ENCODE measurements around the gene COL4A1. TPM values are rescaled to one million over a fixed set of nuclear protein-coding genes. Genes with fewer than 3 reads are reported as not detected.

COL4A1 gene
- total and polyA plus RNA-seq, 2 of the 13 experiments (the other 11 are each of a cell fraction or from before 2014, with no cell fraction given), result not detected

DNA sequence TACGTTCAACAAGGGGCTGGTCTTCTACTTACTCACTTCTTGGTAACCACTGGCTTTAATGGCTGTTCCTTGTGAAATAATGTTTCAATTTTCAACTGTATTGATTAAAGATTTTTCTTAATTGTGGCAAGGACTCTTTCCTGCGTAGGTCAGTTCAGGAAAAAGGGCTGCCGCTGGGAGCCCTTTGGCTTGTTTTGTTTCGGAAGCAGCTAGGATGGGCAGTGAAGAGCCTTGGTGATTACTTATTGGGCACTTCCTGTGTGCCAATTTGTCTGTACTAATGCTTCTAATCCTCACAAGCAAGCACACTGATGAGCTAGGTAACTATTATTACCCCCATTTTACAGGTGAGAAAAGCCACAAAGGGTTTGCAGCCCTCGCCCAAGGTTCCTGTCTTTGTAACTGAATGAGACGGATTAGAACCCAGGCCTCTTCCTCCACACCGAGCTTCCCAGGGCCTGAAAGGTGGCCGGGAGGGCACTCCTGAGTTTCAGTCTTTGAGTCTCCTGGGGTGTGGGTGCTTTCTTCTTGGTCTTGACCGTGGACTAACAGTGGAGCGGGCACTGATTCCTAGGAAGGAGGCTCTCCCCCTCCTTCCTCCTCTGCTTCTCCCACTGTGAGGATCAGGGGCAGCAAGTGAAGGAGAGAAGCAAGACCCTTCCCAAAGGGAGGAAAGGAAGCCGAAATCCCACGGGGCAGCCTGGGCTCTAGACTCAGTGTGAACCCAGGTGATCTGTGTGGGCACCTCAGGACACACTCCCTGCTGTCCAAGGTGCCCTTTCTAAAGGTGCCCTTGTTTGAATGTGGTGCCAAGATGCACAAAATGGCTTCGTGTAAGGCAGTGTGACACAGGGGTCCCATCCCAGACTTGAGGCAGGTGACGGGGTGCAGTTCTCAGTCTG lies 3.8 kb upstream of the COL4A1 start:
- in situ Hi-C loops (cut with HindIII; ENCODE audit: extremely low pct_ligation_motif_present, low pct_unique_long_range_greater_than_20kb), result no loop called here
- Histone ChIP-seq H3K27me3 (ENCODE audit: control insufficient read depth in 1 of 2, insufficient read depth in 2 of 2, low read length in 2 of 2) (peaks cover 7 to 67% of the 10 kb centered on the region in 2 experiments; a peak in 4 of 5 replicates), H3K79me2 (ENCODE audit: insufficient read depth, low read length) (no peaks in the 10 kb centered on the region), H2AFZ (ENCODE audit: low read length) (no peak overlapping the region), H3K9ac (ENCODE audit: insufficient read depth, low read depth, low read length) (no peak overlapping the region), H3K4me1 (ENCODE audit: insufficient read depth, low read length) (peaks cover 11% of the 10 kb centered on the region), H3K36me3 (replicated peaks in 1 of 2; ENCODE audit: control insufficient read depth in 1 of 2, insufficient read depth in 2 of 2, low read length in 2 of 2) (no peaks in the 10 kb centered on the region), H3K9me3 (ENCODE audit: low read length) (no peaks in the 10 kb centered on the region), H3K27ac (ENCODE audit: extremely low read length, insufficient read depth, low read length) (no peak overlapping the region), H3K4me3 (replicated peaks in 1 of 3; ENCODE audit: insufficient read depth in 1 of 3, low read depth in 2 of 3, low read length in 3 of 3) (no peak overlapping the region), H3K4me2 (ENCODE audit: low read depth, low read length) (no peak overlapping the region), H4K20me1 (ENCODE audit: insufficient read depth, low read length) (no peaks in the 10 kb centered on the region)
- intact Hi-C loops (cut with micrococcal nuclease; ENCODE audit: unreplicated experiment), result no loop called here
- ATAC-seq (no peak), FAIRE-seq (no peak), DNase-seq (ENCODE audit: low spot score) (no peak)
- no TSS peak for BruUV-seq (replicated peaks)
- ChIA-PET POLR2A (no interaction called here), CTCF (ENCODE audit: low intra/inter-chr PET ratio, low total read pairs) (no interaction called here)
- WGBS (ENCODE audit: low lambda C conversion rate), result 37% methylated on average over 11 of the region's 14 CpGs
- no peak for TF ChIP-seq PITX1 (CRISPR knock-in tag; IDR thresholded peaks at IDR 0.05)
- TF ChIP-seq MYC (CRISPR knock-in tag; IDR thresholded peaks at IDR 0.05; ENCODE audit: borderline replicate concordance), result no peak
- TF ChIP-seq, protein P1, sequence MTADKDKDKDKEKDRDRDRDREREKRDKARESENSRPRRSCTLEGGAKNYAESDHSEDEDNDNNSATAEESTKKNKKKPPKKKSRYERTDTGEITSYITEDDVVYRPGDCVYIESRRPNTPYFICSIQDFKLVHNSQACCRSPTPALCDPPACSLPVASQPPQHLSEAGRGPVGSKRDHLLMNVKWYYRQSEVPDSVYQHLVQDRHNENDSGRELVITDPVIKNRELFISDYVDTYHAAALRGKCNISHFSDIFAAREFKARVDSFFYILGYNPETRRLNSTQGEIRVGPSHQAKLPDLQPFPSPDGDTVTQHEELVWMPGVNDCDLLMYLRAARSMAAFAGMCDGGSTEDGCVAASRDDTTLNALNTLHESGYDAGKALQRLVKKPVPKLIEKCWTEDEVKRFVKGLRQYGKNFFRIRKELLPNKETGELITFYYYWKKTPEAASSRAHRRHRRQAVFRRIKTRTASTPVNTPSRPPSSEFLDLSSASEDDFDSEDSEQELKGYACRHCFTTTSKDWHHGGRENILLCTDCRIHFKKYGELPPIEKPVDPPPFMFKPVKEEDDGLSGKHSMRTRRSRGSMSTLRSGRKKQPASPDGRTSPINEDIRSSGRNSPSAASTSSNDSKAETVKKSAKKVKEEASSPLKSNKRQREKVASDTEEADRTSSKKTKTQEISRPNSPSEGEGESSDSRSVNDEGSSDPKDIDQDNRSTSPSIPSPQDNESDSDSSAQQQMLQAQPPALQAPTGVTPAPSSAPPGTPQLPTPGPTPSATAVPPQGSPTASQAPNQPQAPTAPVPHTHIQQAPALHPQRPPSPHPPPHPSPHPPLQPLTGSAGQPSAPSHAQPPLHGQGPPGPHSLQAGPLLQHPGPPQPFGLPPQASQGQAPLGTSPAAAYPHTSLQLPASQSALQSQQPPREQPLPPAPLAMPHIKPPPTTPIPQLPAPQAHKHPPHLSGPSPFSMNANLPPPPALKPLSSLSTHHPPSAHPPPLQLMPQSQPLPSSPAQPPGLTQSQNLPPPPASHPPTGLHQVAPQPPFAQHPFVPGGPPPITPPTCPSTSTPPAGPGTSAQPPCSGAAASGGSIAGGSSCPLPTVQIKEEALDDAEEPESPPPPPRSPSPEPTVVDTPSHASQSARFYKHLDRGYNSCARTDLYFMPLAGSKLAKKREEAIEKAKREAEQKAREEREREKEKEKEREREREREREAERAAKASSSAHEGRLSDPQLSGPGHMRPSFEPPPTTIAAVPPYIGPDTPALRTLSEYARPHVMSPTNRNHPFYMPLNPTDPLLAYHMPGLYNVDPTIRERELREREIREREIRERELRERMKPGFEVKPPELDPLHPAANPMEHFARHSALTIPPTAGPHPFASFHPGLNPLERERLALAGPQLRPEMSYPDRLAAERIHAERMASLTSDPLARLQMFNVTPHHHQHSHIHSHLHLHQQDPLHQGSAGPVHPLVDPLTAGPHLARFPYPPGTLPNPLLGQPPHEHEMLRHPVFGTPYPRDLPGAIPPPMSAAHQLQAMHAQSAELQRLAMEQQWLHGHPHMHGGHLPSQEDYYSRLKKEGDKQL (CRISPR knock-in tag; IDR thresholded peaks at IDR 0.05; ENCODE audit: low read depth), result no peak
- TF ChIP-seq, protein P2, sequence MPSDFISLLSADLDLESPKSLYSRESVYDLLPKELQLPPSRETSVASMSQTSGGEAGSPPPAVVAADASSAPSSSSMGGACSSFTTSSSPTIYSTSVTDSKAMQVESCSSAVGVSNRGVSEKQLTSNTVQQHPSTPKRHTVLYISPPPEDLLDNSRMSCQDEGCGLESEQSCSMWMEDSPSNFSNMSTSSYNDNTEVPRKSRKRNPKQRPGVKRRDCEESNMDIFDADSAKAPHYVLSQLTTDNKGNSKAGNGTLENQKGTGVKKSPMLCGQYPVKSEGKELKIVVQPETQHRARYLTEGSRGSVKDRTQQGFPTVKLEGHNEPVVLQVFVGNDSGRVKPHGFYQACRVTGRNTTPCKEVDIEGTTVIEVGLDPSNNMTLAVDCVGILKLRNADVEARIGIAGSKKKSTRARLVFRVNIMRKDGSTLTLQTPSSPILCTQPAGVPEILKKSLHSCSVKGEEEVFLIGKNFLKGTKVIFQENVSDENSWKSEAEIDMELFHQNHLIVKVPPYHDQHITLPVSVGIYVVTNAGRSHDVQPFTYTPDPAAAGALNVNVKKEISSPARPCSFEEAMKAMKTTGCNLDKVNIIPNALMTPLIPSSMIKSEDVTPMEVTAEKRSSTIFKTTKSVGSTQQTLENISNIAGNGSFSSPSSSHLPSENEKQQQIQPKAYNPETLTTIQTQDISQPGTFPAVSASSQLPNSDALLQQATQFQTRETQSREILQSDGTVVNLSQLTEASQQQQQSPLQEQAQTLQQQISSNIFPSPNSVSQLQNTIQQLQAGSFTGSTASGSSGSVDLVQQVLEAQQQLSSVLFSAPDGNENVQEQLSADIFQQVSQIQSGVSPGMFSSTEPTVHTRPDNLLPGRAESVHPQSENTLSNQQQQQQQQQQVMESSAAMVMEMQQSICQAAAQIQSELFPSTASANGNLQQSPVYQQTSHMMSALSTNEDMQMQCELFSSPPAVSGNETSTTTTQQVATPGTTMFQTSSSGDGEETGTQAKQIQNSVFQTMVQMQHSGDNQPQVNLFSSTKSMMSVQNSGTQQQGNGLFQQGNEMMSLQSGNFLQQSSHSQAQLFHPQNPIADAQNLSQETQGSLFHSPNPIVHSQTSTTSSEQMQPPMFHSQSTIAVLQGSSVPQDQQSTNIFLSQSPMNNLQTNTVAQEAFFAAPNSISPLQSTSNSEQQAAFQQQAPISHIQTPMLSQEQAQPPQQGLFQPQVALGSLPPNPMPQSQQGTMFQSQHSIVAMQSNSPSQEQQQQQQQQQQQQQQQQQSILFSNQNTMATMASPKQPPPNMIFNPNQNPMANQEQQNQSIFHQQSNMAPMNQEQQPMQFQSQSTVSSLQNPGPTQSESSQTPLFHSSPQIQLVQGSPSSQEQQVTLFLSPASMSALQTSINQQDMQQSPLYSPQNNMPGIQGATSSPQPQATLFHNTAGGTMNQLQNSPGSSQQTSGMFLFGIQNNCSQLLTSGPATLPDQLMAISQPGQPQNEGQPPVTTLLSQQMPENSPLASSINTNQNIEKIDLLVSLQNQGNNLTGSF (CRISPR knock-in tag; IDR thresholded peaks at IDR 0.05), result no peak
- TF ChIP-seq, protein P3, sequence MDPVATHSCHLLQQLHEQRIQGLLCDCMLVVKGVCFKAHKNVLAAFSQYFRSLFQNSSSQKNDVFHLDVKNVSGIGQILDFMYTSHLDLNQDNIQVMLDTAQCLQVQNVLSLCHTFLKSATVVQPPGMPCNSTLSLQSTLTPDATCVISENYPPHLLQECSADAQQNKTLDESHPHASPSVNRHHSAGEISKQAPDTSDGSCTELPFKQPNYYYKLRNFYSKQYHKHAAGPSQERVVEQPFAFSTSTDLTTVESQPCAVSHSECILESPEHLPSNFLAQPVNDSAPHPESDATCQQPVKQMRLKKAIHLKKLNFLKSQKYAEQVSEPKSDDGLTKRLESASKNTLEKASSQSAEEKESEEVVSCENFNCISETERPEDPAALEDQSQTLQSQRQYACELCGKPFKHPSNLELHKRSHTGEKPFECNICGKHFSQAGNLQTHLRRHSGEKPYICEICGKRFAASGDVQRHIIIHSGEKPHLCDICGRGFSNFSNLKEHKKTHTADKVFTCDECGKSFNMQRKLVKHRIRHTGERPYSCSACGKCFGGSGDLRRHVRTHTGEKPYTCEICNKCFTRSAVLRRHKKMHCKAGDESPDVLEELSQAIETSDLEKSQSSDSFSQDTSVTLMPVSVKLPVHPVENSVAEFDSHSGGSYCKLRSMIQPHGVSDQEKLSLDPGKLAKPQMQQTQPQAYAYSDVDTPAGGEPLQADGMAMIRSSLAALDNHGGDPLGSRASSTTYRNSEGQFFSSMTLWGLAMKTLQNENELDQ (CRISPR knock-in tag; IDR thresholded peaks at IDR 0.05; ENCODE audit: borderline replicate concordance), result no peak
- TF ChIP-seq HDAC6 (IDR thresholded peaks at IDR 0.05; ENCODE audit: low read depth, low read length), result no peak
